ENCODE measurements around the gene UCK1.

DNA sequence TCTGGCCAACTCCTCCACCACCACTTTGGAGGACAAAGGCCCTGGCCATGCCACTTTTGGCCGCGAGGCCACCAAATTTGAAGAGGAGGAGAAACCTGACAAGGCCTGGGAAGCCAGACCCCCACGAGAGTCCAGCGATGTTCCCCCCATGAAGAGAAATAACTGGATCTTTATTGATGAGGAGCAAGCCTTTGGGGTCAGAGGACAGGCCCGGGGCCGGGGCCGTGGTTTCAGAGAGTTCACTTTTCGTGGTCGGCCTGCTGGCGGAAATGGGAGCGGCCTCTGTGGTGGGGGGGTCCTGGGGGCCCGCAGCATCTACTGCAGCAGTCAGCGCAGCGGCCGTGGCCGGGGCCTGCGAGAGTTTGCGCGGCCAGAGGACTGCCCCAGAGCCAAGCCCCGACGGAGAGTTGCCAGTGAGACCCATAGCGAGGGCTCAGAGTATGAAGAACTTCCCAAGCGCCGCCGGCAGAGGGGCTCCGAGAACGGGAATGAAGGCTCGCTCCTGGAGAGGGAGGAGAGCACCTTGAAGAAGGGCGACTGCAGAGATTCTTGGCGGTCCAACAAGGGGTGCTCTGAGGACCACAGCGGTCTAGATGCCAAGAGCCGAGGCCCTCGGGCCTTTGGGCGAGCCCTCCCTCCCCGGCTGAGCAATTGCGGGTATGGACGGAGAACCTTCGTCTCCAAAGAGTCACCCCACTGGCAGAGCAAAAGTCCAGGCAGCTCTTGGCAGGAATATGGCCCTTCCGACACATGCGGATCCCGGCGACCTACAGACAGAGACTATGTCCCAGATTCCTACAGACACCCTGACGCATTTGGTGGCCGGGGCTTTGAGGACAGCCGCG is 55.7 kb downstream of the UCK1 start:
- TF ChIP-seq, protein P1, sequence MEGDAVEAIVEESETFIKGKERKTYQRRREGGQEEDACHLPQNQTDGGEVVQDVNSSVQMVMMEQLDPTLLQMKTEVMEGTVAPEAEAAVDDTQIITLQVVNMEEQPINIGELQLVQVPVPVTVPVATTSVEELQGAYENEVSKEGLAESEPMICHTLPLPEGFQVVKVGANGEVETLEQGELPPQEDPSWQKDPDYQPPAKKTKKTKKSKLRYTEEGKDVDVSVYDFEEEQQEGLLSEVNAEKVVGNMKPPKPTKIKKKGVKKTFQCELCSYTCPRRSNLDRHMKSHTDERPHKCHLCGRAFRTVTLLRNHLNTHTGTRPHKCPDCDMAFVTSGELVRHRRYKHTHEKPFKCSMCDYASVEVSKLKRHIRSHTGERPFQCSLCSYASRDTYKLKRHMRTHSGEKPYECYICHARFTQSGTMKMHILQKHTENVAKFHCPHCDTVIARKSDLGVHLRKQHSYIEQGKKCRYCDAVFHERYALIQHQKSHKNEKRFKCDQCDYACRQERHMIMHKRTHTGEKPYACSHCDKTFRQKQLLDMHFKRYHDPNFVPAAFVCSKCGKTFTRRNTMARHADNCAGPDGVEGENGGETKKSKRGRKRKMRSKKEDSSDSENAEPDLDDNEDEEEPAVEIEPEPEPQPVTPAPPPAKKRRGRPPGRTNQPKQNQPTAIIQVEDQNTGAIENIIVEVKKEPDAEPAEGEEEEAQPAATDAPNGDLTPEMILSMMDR (IDR thresholded peaks at IDR 0.05; ENCODE audit: low read length) = no peak
- TF ChIP-seq EZH2 (IDR thresholded peaks at IDR 0.05; ENCODE audit: borderline replicate concordance, low read length) = no peak
